Effector CD8-positive, alpha-beta T cell (primary cell): Measurements from ENCODE around the gene ADAM8.

Experiments
- DNase-seq: peaks from one replicate; lab custom pipeline; 2025; lab: John Stamatoyannopoulos, UW

Gene ADAM8

GRCh38 chr10:133212853-133213494, 63.7 kb downstream of the ADAM8 start:
- DNase-seq = no peak
